Transverse colon (tissue), 4 donors: ENCODE data around the gene KRTAP9-8. TPM values are rescaled to one million over a fixed set of nuclear protein-coding genes. Genes with fewer than 3 reads are reported as not detected.
"Not testable (repeated sequence)": the region's sequence is repeated elsewhere in the genome, so short reads cannot be mapped to it uniquely, and the experiment has no call there.

ENCODE experiments used
- DNase-seq: peaks from one replicate; pipeline ENCODE4 v3.0.0-alpha.2; 2019
- H3K27ac ChIP-seq, 4 donors: fragments of 200-600 bp; sonication (generic); 2 replicates each; pipeline ENCODE4 v1.5.1; 2016 to 2018; ENCODE audit warnings: inconsistent platforms in 4 of 4
- H3K27me3 ChIP-seq: fragments of 200-600 bp; sonication (generic); 2 replicates; pipeline ENCODE4 v1.5.1; 2017; ENCODE audit warnings: inconsistent platforms
- H3K36me3 ChIP-seq, 4 donors: fragments of 200-600 bp; sonication (generic); 2 replicates each; pipeline ENCODE4 v1.5.1; 2017 to 2019; ENCODE audit warnings: inconsistent platforms in 4 of 4
- H3K4me1 ChIP-seq, 4 donors: fragments of 200-600 bp; sonication (generic); 2 replicates each; pipeline ENCODE4 v1.5.1; 2017 to 2020; ENCODE audit warnings: inconsistent platforms in 4 of 4
- H3K4me3 ChIP-seq, 4 donors: fragments of 200-600 bp; sonication (generic); 1 replicate in 1 of 4; 2 replicates in 3 of 4; pipeline versions ENCODE4 v1.5.1 to v1.6.1; 2017 to 2019; ENCODE audit warnings: inconsistent platforms in 4 of 4
- H3K9me3 ChIP-seq, 2 donors: fragments of 200-600 bp; sonication (generic); 2 replicates each; pipeline ENCODE4 v1.5.1; 2017 to 2019; ENCODE audit warnings: inconsistent platforms in 2 of 2
- CTCF ChIP-seq, 5 experiments: fragments of 200-600 bp in 3 of 5; fragments of 450-650 bp in 2 of 5; sonication (generic) in 3 of 5; IDR thresholded peaks; 1 replicate in 2 of 5; 2 replicates in 3 of 5; pipeline ENCODE4 v1.5.1; 2016 to 2017; ENCODE audit warnings: antibody characterized with exemption in 5 of 5, inconsistent platforms in 3 of 5, mild to moderate bottlenecking in 2 of 5, moderate library complexity in 1 of 5
- EP300 ChIP-seq: sonication (generic); formaldehyde crosslinking; IDR thresholded peaks from one replicate; pipeline ENCODE4 v1.6.1; 2017; ENCODE audit warnings: antibody characterized with exemption, low read depth
- POLR2A ChIP-seq: fragments of 450-650 bp; IDR thresholded peaks from one replicate; pipeline ENCODE4 v1.6.1; 2016; ENCODE audit warnings: antibody characterized with exemption, mild to moderate bottlenecking, moderate library complexity
- POLR2AphosphoS5 ChIP-seq, 3 donors: sonication (generic); formaldehyde crosslinking; IDR thresholded peaks; one replicate each; pipeline ENCODE4 v1.6.1; 2016; ENCODE audit warnings: antibody characterized with exemption in 3 of 3
- WGBS, 2 donors: methylation state at CpG; one replicate each; pipeline ENCODE4 v1.1.5; 2018; ENCODE audit warnings: low coverage in 1 of 2; 5-methylcytosine and 5-hydroxymethylcytosine counted together
- in situ Hi-C, 4 donors: fragments of 200-750 bp; cut with MboI; loops; one replicate each; pipeline versions ENCODE4 v1.15.0 to v1.15.1; 2017; ENCODE audit warnings: low sequenced_read_pairs in 3 of 4, low pct_ligation_motif_present in 1 of 4, low pct_unique_long_range_greater_than_20kb in 1 of 4
- intact Hi-C: fragments of 100-400 bp; cut with DNase I; formaldehyde crosslinking; loops from one replicate; pipeline ENCODE4 v1.15.1; 2023; ENCODE audit warnings: low total_unique reads
- total RNA-seq, 4 donors: library from RNA; depleted of rRNA; stranded (reverse); fragments of >200 nt; gene quantifications; one replicate each; pipeline ENCODE4 v1.1.0, GENCODE V29; 2016

KRTAP9-8 gene
- total RNA-seq: not detected

- intact Hi-C loops, H3K9me3 ChIP-seq, H3K27ac ChIP-seq, H3K4me3 ChIP-seq, DNase-seq, H3K36me3 ChIP-seq, H3K4me1 ChIP-seq, in situ Hi-C loops: not testable (repeated sequence)
- peaks cover 13% of the 10 kb centered on the region for H3K27me3 ChIP-seq
- 25% methylated on average over 3 of the region's 3 CpGs; no CpG with 5 or more reads in 1 of the 2 donors for WGBS, 2 donors
Measured at GRCh38 chr17:41237949-41238437, at the start of gene KRTAP9-8. TSS of gene KRTAP9-8 (plus strand) at chr17:41237999. CDS start at chr17:41238052, 53 bp downstream.

GRCh38 chr17:41189837-41190318 lies 47.9 kb upstream of the KRTAP9-8 start, which contains the start of gene KRTAP9-1:
TSS of gene KRTAP9-1 (plus strand) at chr17:41189887. CDS start at chr17:41189887, 0 bp downstream.
- H3K4me1 ChIP-seq, intact Hi-C loops, H3K27ac ChIP-seq, H3K27me3 ChIP-seq, H3K36me3 ChIP-seq, H3K9me3 ChIP-seq, DNase-seq, in situ Hi-C loops, H3K4me3 ChIP-seq: not testable (repeated sequence)
- WGBS, 2 donors: no CpG with 5 or more reads among the region's 1 CpG

- Histone ChIP-seq H3K36me3 (no peaks in the 10 kb centered on the region), H3K9me3 (no peaks in the 10 kb centered on the region), H3K27me3 (peaks cover 7% of the 10 kb centered on the region), H3K4me3 (no peak overlapping the region), H3K4me1 (no peaks in the 10 kb centered on the region), H3K27ac (no peak overlapping the region)
- DNase-seq: no peak
- intact Hi-C loops: no loop called here
- in situ Hi-C loops: no loop called here
- TF ChIP-seq CTCF (IDR thresholded peaks at IDR 0.05) (no peak), POLR2AphosphoS5 (IDR thresholded peaks at IDR 0.05) (no peak), POLR2A (no peak), EP300 (no peak)
- 90 to 94% methylated on average over 3 of the region's 3 CpGs for WGBS, 2 donors
Measured at GRCh38 chr17:41190328-41190727, 47.5 kb upstream of the KRTAP9-8 start.

- Histone ChIP-seq H3K4me1 (peaks cover 0 to 10% (median 4%) of the 10 kb centered on the region in 4 donors), H3K27ac (no peak overlapping the region), H3K36me3 (no peaks in the 10 kb centered on the region), H3K9me3 (no peaks in the 10 kb centered on the region), H3K4me3 (no peak overlapping the region), H3K27me3 (no peaks in the 10 kb centered on the region)
- 23 to 33% methylated on average over 1 of the region's 1 CpG for WGBS, 2 donors
- no peak for TF ChIP-seq POLR2A
- TF ChIP-seq POLR2AphosphoS5 (IDR thresholded peaks at IDR 0.05): no peak
- TF ChIP-seq EP300: no peak
- no peak for TF ChIP-seq CTCF (IDR thresholded peaks at IDR 0.05)
- in situ Hi-C loops (no loop called here), intact Hi-C loops (no loop called here)
- DNase-seq: no peak
Measured at GRCh38 chr17:41196068-41196467, 41.7 kb upstream of the KRTAP9-8 start.

GRCh38 chr17:41199421-41200078 lies 38.2 kb upstream of the KRTAP9-8 start:
- in situ Hi-C loops (no loop called here), intact Hi-C loops (no loop called here)
- Histone ChIP-seq H3K36me3 (no peaks in the 10 kb centered on the region), H3K4me3 (no peak overlapping the region), H3K9me3 (no peaks in the 10 kb centered on the region), H3K27me3 (no peaks in the 10 kb centered on the region), H3K27ac (peak overlapping the region in 3 of 4 donors; percentile 1 to 41 (median 36)), H3K4me1 (peaks cover 0 to 10% (median 4%) of the 10 kb centered on the region in 4 donors)
- TF ChIP-seq POLR2AphosphoS5 (IDR thresholded peaks at IDR 0.05): peak in 1 of 3 donors; percentile 7
- no peak for TF ChIP-seq CTCF (IDR thresholded peaks at IDR 0.05)
- 25 to 39% methylated on average over 2 to 5 of the region's 5 CpGs for WGBS, 2 donors
- DNase-seq: peak; percentile 20
